ENCODE data around the gene ENC1. TPM values are rescaled to one million over a fixed set of nuclear protein-coding genes. Genes with fewer than 3 reads are reported as not detected.

Gene ENC1
- total RNA-seq, 1 experiment from 2014 or later = 24.5 TPM

- intact Hi-C loops (cut with micrococcal nuclease) = no loop called here
- CTCF ChIA-PET = no interaction called here
Measured at GRCh38 chr5:74613283-74613682, 27.2 kb downstream of the ENC1 start.

GRCh38 chr5:74612045-74612444 is 28.5 kb downstream of the ENC1 start:
- ATAC-seq (no peak), DNase-seq (no peak)
- TF ChIP-seq EZH2phosphoT487 (IDR thresholded peaks at IDR 0.05; ENCODE audit: borderline replicate concordance, low read length) = no peak
- TF ChIP-seq CTCF (conservative IDR thresholded peaks at IDR 0.05; ENCODE audit: low read depth, low read length) = no peak
- TF ChIP-seq EZH2 (IDR thresholded peaks at IDR 0.05; ENCODE audit: low read length, unreplicated experiment) = no peak
- Histone ChIP-seq H4K20me1 (ENCODE audit: low read length) (no peaks in the 10 kb centered on the region), H2AFZ (ENCODE audit: low read length) (no peak overlapping the region), H3K27me3 (ENCODE audit: low read length) (no peaks in the 10 kb centered on the region), H3K9ac (ENCODE audit: low read length) (no peak overlapping the region), H3K36me3 (ENCODE audit: low read depth, low read length) (no peaks in the 10 kb centered on the region), H3K9me2 (replicated peaks; ENCODE audit: low read length) (no peaks in the 10 kb centered on the region), H3K4me3 (ENCODE audit: low read length) (no peak overlapping the region), H3K9me3 (ENCODE audit: low read length) (no peaks in the 10 kb centered on the region), H3K79me2 (ENCODE audit: low read length) (no peaks in the 10 kb centered on the region), H3F3A (ENCODE audit: low read length, unreplicated experiment) (no peaks in the 10 kb centered on the region), H3K4me1 (ENCODE audit: insufficient read depth, low read length) (peaks cover 8% of the 10 kb centered on the region), H3K4me2 (ENCODE audit: low read length) (no peak overlapping the region), H3K27ac (ENCODE audit: low read length) (no peak overlapping the region)
- ChIA-PET CTCF (no interaction called here), POLR2A (ENCODE audit: unreplicated experiment) (no interaction called here)
- BruUV-seq (replicated peaks) = no TSS peak
- intact Hi-C loops (cut with micrococcal nuclease) = no loop called here

More at GRCh38 chr5:74613283-74613682, 27.2 kb downstream of the ENC1 start:
- BruUV-seq (replicated peaks) = no TSS peak
- H3F3A ChIP-seq (ENCODE audit: low read length, unreplicated experiment) = no peaks in the 10 kb centered on the region
- no peaks in the 10 kb centered on the region for H3K36me3 ChIP-seq (ENCODE audit: low read depth, low read length)
- POLR2A ChIA-PET (ENCODE audit: unreplicated experiment) = no interaction called here
- H4K20me1 ChIP-seq (ENCODE audit: low read length) = no peaks in the 10 kb centered on the region
- no peaks in the 10 kb centered on the region for H3K79me2 ChIP-seq (ENCODE audit: low read length)
- H3K9me3 ChIP-seq (ENCODE audit: low read length) = no peaks in the 10 kb centered on the region
- ATAC-seq = no peak
- no peak overlapping the region for H2AFZ ChIP-seq (ENCODE audit: low read length)
- H3K27ac ChIP-seq (ENCODE audit: low read length) = no peak overlapping the region
- DNase-seq = no peak
- H3K4me3 ChIP-seq (ENCODE audit: low read length) = no peak overlapping the region
- peaks cover 8% of the 10 kb centered on the region for H3K4me1 ChIP-seq (ENCODE audit: insufficient read depth, low read length)
- H3K9me2 ChIP-seq (replicated peaks; ENCODE audit: low read length) = no peaks in the 10 kb centered on the region
- TF ChIP-seq CTCF (conservative IDR thresholded peaks at IDR 0.05; ENCODE audit: low read depth, low read length) (no peak), EZH2 (IDR thresholded peaks at IDR 0.05; ENCODE audit: low read length, unreplicated experiment) (no peak), EZH2phosphoT487 (IDR thresholded peaks at IDR 0.05; ENCODE audit: borderline replicate concordance, low read length) (no peak)
- H3K9ac ChIP-seq (ENCODE audit: low read length) = no peak overlapping the region
- no peaks in the 10 kb centered on the region for H3K27me3 ChIP-seq (ENCODE audit: low read length)
- no peak overlapping the region for H3K4me2 ChIP-seq (ENCODE audit: low read length)

GRCh38 chr5:74608736-74609601 is 31.6 kb downstream of the ENC1 start:
- BruUV-seq (replicated peaks) = no TSS peak
- Histone ChIP-seq H3K27me3 (ENCODE audit: low read length) (no peaks in the 10 kb centered on the region), H3K4me3 (ENCODE audit: low read length) (no peak overlapping the region), H3K79me2 (ENCODE audit: low read length) (no peaks in the 10 kb centered on the region), H3K9me3 (ENCODE audit: low read length) (no peaks in the 10 kb centered on the region), H3K4me1 (ENCODE audit: insufficient read depth, low read length) (peaks cover 14% of the 10 kb centered on the region), H3K27ac (ENCODE audit: low read length) (no peak overlapping the region), H3K9me2 (replicated peaks; ENCODE audit: low read length) (no peaks in the 10 kb centered on the region), H3K4me2 (ENCODE audit: low read length) (peak overlapping the region; percentile 22; the same call in 1 of the 2 replicates), H3K9ac (ENCODE audit: low read length) (no peak overlapping the region), H4K20me1 (ENCODE audit: low read length) (no peaks in the 10 kb centered on the region), H3K36me3 (ENCODE audit: low read depth, low read length) (no peaks in the 10 kb centered on the region), H2AFZ (ENCODE audit: low read length) (no peak overlapping the region), H3F3A (ENCODE audit: low read length, unreplicated experiment) (no peaks in the 10 kb centered on the region)
- CTCF ChIA-PET = no interaction called here
- peak; percentile 36 for DNase-seq
- ATAC-seq = peak; percentile 58
- POLR2A ChIA-PET (ENCODE audit: unreplicated experiment) = no interaction called here
- no peak for TF ChIP-seq CTCF (conservative IDR thresholded peaks at IDR 0.05; ENCODE audit: low read depth, low read length)
- no peak for TF ChIP-seq EZH2 (IDR thresholded peaks at IDR 0.05; ENCODE audit: low read length, unreplicated experiment)
- TF ChIP-seq EZH2phosphoT487 (IDR thresholded peaks at IDR 0.05; ENCODE audit: borderline replicate concordance, low read length) = no peak
- intact Hi-C loops (cut with micrococcal nuclease) = no loop called here
